HepG2 (cell line): ENCODE measurements around the gene VAMP2. TPM values are rescaled to one million over a fixed set of nuclear protein-coding genes. Genes with fewer than 3 reads are reported as not detected.

Experiments
- NCOA2 ChIP-seq: sonication (generic); formaldehyde crosslinking; IDR thresholded peaks from 2 replicates; pipeline ENCODE4 v1.8.0; 2022; ENCODE audit warnings: inconsistent platforms
- NFYB ChIP-seq: sonication (generic); formaldehyde crosslinking; IDR thresholded peaks from 2 replicates; pipeline ENCODE4 v1.4.0; 2020; ENCODE audit warnings: missing genetic modification reagents
- PAXIP1 ChIP-seq: sonication (generic); formaldehyde crosslinking; conservative IDR thresholded peaks from 2 replicates; pipeline ENCODE4 v1.4.0; 2020; ENCODE audit warnings: mild to moderate bottlenecking, missing genetic modification reagents, moderate library complexity
- SMAD1 ChIP-seq: sonication (generic); formaldehyde crosslinking; IDR thresholded peaks from 2 replicates; pipeline ENCODE4 v1.4.0; 2020; ENCODE audit warnings: missing genetic modification reagents, low read depth, mild to moderate bottlenecking, borderline replicate concordance
- TBL1XR1 ChIP-seq: fragments of 150-350 bp; IDR thresholded peaks from 2 replicates; pipeline ENCODE4 v1.6.1; 2014; ENCODE audit warnings: borderline replicate concordance, low read length; ENCODE audit not compliant: partially characterized antibody
- TCF12 ChIP-seq, 2 experiments: fragments of 450-650 bp in 1 of 2; sonication (generic) in 1 of 2; formaldehyde crosslinking in 1 of 2; IDR thresholded peaks; 2 replicates each; pipeline versions ENCODE4 v1.6.1 to v1.8.0; 2017 to 2022; ENCODE audit warnings: antibody characterized with exemption in 1 of 2, mild to moderate bottlenecking in 1 of 2, missing genetic modification reagents in 1 of 2, moderate library complexity in 1 of 2
- TFE3 ChIP-seq: IDR thresholded peaks from 2 replicates; pipeline ENCODE4 v1.6.1; 2016
- ZNF235 ChIP-seq: sonication (generic); formaldehyde crosslinking; IDR thresholded peaks from 2 replicates; pipeline ENCODE4 v1.8.1; 2023; ENCODE audit warnings: mild to moderate bottlenecking, missing genetic modification reagents, borderline replicate concordance
- ZNF251 ChIP-seq: sonication (generic); formaldehyde crosslinking; IDR thresholded peaks from 2 replicates; pipeline ENCODE4 v1.9.0; 2021; ENCODE audit warnings: mild to moderate bottlenecking, missing genetic modification reagents
- polyA plus RNA-seq, 8 experiments: library from polyadenylated mRNA; depleted of rRNA in 3 of 8; stranded (reverse) in 7 of 8; unstranded in 1 of 8; fragments of >200 nt; fragmentation: Illumina TruSeq in 4 of 8; extraction: Trizol in 4 of 8; gene quantifications; 2 replicates each; pipeline versions ENCODE4 v1.2.1 to v1.2.3, GENCODE V29; 2011 to 2016; ENCODE audit warnings: low read depth in 4 of 8, missing spikeins in 1 of 8, mixed read lengths in 1 of 8; ENCODE audit not compliant: insufficient read depth in 1 of 8
- total RNA-seq, 5 experiments: library from RNA; depleted of rRNA; stranded (reverse); fragments of >200 nt; fragmentation: Illumina TruSeq; extraction: Trizol; gene quantifications; 2 replicates each; pipeline ENCODE4 v1.2.3, GENCODE V29; 2016; ENCODE audit warnings: low read depth in 1 of 5
- TF ChIP-seq, protein P1 (sequence below): sonication (generic); formaldehyde crosslinking; IDR thresholded peaks from 2 replicates; pipeline ENCODE4 v1.4.0; 2020; ENCODE audit warnings: missing genetic modification reagents
- TF ChIP-seq, protein P2 (sequence below): sonication (generic); formaldehyde crosslinking; IDR thresholded peaks from 2 replicates; pipeline ENCODE4 v1.5.1; 2020; ENCODE audit warnings: mild to moderate bottlenecking, missing genetic modification reagents, moderate library complexity
- TF ChIP-seq, protein P3 (sequence below), 2 experiments: sonication (generic) in 1 of 2; formaldehyde crosslinking in 1 of 2; IDR thresholded peaks; 2 replicates each; pipeline versions ENCODE4 v1.5.1 to v1.6.1; 2011 to 2020; ENCODE audit warnings: borderline replicate concordance in 1 of 2, low read depth in 1 of 2, low read length in 1 of 2, mild to moderate bottlenecking in 1 of 2, missing genetic modification reagents in 1 of 2, moderate library complexity in 1 of 2

VAMP2 gene
- total and polyA plus RNA-seq, 2 of the 13 experiments (the other 11 are each of a cell fraction or from before 2014, with no cell fraction given): 3.9 to 17.2 TPM

DNA sequence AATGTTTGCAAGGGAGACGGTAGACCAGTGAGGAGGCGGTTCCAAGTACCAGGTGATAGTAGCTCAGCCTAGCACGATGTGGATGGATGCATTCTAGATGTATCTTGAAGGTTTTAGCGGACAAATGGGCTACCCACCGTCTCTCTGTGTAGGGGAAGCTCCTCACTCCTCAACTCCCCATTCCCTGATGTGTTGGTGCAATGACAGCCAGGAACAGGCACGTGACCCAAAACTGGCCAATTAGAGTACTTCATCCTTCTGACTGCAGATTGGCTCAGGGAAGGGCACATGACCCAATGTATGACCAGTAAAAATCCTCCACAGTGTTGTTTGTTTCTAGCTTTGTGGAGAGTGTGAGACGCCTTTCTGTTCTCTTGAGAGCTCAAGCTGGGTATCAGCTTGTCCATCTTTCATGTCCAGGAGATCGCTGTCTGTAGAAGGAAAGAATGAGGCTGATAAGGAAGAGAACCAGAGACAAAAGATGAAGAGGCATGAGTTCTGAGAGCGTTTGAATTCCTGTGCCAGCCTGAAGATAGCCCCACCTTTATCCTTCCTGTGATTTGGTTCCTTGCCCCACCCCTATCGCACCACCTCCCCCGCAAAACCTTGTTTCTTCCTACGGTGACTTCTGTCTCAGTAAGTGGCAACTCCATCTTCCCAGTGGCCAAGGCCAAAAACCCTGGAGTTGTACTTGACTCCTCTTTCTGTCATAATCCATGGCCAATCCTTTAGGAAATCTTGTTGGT, 29.5 kb upstream of the VAMP2 start (continued):
- TF ChIP-seq TBL1XR1: peak; percentile 27
- no peak for TF ChIP-seq TCF12 (IDR thresholded peaks at IDR 0.05)
- TF ChIP-seq TCF12 (CRISPR knock-in tag; IDR thresholded peaks at IDR 0.05): no peak
- TF ChIP-seq NCOA2 (CRISPR knock-in tag): no peak
- no peak for TF ChIP-seq ZNF235
- no peak for TF ChIP-seq ZNF251 (CRISPR knock-in tag)
- no peak for TF ChIP-seq PAXIP1 (CRISPR knock-in tag)
- no peak for TF ChIP-seq SMAD1
- TF ChIP-seq, protein P1, sequence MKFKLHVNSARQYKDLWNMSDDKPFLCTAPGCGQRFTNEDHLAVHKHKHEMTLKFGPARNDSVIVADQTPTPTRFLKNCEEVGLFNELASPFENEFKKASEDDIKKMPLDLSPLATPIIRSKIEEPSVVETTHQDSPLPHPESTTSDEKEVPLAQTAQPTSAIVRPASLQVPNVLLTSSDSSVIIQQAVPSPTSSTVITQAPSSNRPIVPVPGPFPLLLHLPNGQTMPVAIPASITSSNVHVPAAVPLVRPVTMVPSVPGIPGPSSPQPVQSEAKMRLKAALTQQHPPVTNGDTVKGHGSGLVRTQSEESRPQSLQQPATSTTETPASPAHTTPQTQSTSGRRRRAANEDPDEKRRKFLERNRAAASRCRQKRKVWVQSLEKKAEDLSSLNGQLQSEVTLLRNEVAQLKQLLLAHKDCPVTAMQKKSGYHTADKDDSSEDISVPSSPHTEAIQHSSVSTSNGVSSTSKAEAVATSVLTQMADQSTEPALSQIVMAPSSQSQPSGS (CRISPR knock-in tag): 0 out of 2 replicates have a peak, but pooled peaks have one; percentile 26
- TF ChIP-seq TFE3 (CRISPR knock-in tag): peak; percentile 77
- TF ChIP-seq, protein P2, sequence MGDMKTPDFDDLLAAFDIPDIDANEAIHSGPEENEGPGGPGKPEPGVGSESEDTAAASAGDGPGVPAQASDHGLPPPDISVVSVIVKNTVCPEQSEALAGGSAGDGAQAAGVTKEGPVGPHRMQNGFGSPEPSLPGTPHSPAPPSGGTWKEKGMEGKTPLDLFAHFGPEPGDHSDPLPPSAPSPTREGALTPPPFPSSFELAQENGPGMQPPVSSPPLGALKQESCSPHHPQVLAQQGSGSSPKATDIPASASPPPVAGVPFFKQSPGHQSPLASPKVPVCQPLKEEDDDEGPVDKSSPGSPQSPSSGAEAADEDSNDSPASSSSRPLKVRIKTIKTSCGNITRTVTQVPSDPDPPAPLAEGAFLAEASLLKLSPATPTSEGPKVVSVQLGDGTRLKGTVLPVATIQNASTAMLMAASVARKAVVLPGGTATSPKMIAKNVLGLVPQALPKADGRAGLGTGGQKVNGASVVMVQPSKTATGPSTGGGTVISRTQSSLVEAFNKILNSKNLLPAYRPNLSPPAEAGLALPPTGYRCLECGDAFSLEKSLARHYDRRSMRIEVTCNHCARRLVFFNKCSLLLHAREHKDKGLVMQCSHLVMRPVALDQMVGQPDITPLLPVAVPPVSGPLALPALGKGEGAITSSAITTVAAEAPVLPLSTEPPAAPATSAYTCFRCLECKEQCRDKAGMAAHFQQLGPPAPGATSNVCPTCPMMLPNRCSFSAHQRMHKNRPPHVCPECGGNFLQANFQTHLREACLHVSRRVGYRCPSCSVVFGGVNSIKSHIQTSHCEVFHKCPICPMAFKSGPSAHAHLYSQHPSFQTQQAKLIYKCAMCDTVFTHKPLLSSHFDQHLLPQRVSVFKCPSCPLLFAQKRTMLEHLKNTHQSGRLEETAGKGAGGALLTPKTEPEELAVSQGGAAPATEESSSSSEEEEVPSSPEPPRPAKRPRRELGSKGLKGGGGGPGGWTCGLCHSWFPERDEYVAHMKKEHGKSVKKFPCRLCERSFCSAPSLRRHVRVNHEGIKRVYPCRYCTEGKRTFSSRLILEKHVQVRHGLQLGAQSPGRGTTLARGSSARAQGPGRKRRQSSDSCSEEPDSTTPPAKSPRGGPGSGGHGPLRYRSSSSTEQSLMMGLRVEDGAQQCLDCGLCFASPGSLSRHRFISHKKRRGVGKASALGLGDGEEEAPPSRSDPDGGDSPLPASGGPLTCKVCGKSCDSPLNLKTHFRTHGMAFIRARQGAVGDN (CRISPR knock-in tag): no peak
- peak; percentile 79 for TF ChIP-seq NFYB (CRISPR knock-in tag)
- TF ChIP-seq, protein P3, sequence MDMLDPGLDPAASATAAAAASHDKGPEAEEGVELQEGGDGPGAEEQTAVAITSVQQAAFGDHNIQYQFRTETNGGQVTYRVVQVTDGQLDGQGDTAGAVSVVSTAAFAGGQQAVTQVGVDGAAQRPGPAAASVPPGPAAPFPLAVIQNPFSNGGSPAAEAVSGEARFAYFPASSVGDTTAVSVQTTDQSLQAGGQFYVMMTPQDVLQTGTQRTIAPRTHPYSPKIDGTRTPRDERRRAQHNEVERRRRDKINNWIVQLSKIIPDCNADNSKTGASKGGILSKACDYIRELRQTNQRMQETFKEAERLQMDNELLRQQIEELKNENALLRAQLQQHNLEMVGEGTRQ (IDR thresholded peaks at IDR 0.05; ENCODE audit: low read depth, low read length): peak; percentile 100
- TF ChIP-seq, protein P3 (CRISPR knock-in tag; IDR thresholded peaks at IDR 0.05; ENCODE audit: borderline replicate concordance): peak; percentile 99; the same call in 1 of the 2 replicates
